Neural progenitor cell (in vitro differentiated cells): ENCODE data around the gene KCNJ16. TPM values are rescaled to one million over a fixed set of nuclear protein-coding genes. Genes with fewer than 3 reads are reported as not detected.

ENCODE experiments used
- DNase-seq: peaks from one replicate; pipeline ENCODE4 v3.0.0-alpha.2; 2016; ENCODE audit warnings: low spot score
- H2AFZ ChIP-seq: fragments of 200-600 bp; sonication (generic); replicated peaks from 2 replicates; pipeline ENCODE4 v1.6.1; 2016; ENCODE audit warnings: antibody characterized with exemption
- H3F3A ChIP-seq: fragments of 200-600 bp; sonication (generic); 2 replicates; pipeline ENCODE4 v1.6.1; 2016; ENCODE audit warnings: antibody characterized with exemption, low read depth
- H3K27ac ChIP-seq: fragments of 200-600 bp; sonication (generic); 2 replicates; pipeline ENCODE4 v1.5.1; 2016; ENCODE audit warnings: mild to moderate bottlenecking
- H3K27me3 ChIP-seq: fragments of 200-600 bp; sonication (generic); 2 replicates; pipeline ENCODE4 v1.6.1; 2016; ENCODE audit warnings: mild to moderate bottlenecking, moderate library complexity
- H3K36me3 ChIP-seq: fragments of 200-600 bp; sonication (generic); 2 replicates; pipeline ENCODE4 v1.5.1; 2016
- H3K4me1 ChIP-seq: fragments of 200-600 bp; sonication (generic); 2 replicates; pipeline ENCODE4 v1.6.1; 2016; ENCODE audit warnings: mixed run types
- H3K4me2 ChIP-seq: fragments of 200-600 bp; sonication (generic); 2 replicates; pipeline ENCODE4 v1.6.1; 2016
- H3K4me3 ChIP-seq: fragments of 200-600 bp; sonication (generic); 2 replicates; pipeline ENCODE4 v1.5.1; 2016
- H3K79me2 ChIP-seq: fragments of 200-600 bp; sonication (generic); 2 replicates; pipeline ENCODE4 v1.6.1; 2016; ENCODE audit warnings: low read depth
- H3K9ac ChIP-seq: fragments of 200-600 bp; sonication (generic); 2 replicates; pipeline ENCODE4 v1.6.1; 2016
- H3K9me3 ChIP-seq: fragments of 200-600 bp; sonication (generic); 2 replicates; pipeline ENCODE4 v1.5.1; 2016; ENCODE audit warnings: low read depth
- H4K20me1 ChIP-seq: fragments of 200-600 bp; sonication (generic); 2 replicates; pipeline ENCODE4 v1.6.1; 2016; ENCODE audit warnings: low read depth
- H3K27ac Mint-ChIP-seq: 3 replicates; pipeline ENCODE4 v1.8.0; 2021; ENCODE audit warnings: mixed read lengths
- H3K27me3 Mint-ChIP-seq: 2 replicates; pipeline ENCODE4 v1.8.0; 2022; ENCODE audit warnings: low read depth, mild to moderate bottlenecking, inconsistent platforms, moderate library complexity, mixed read lengths; ENCODE audit not compliant: insufficient read depth
- H3K36me3 Mint-ChIP-seq: 3 replicates; pipeline ENCODE4 v1.8.0; 2021; ENCODE audit warnings: mixed read lengths
- H3K4me1 Mint-ChIP-seq: 3 replicates; pipeline ENCODE4 v1.8.0; 2021; ENCODE audit warnings: mixed read lengths
- H3K4me3 Mint-ChIP-seq: 3 replicates; pipeline ENCODE4 v1.8.0; 2021; ENCODE audit warnings: mild to moderate bottlenecking, moderate library complexity, mixed read lengths
- H3K9me3 Mint-ChIP-seq: 3 replicates; pipeline ENCODE4 v1.8.0; 2020; ENCODE audit warnings: mixed read lengths
- EZH2 ChIP-seq: fragments of 200-600 bp; sonication (generic); IDR thresholded peaks from 2 replicates; pipeline ENCODE4 v1.6.1; 2017; ENCODE audit warnings: antibody characterized with exemption, mild to moderate bottlenecking, moderate library complexity
- EZH2phosphoT487 ChIP-seq: fragments of 200-600 bp; sonication (generic); IDR thresholded peaks from 2 replicates; pipeline ENCODE4 v1.6.1; 2017; ENCODE audit warnings: antibody characterized with exemption
- total RNA-seq: library from RNA; depleted of rRNA; stranded (reverse); fragments of >200 nt; gene quantifications from 2 replicates; pipeline ENCODE4 v1.2.3, GENCODE V29; 2015; ENCODE audit warnings: low replicate concordance
- TF ChIP-seq, protein P1 (sequence below): fragments of 200-600 bp; sonication (generic); IDR thresholded peaks from 2 replicates; pipeline ENCODE4 v1.5.1; 2017; ENCODE audit warnings: antibody characterized with exemption, mild to moderate bottlenecking

Gene KCNJ16
- total RNA-seq, 1 donor from 2014 or later, result not detected

DNA sequence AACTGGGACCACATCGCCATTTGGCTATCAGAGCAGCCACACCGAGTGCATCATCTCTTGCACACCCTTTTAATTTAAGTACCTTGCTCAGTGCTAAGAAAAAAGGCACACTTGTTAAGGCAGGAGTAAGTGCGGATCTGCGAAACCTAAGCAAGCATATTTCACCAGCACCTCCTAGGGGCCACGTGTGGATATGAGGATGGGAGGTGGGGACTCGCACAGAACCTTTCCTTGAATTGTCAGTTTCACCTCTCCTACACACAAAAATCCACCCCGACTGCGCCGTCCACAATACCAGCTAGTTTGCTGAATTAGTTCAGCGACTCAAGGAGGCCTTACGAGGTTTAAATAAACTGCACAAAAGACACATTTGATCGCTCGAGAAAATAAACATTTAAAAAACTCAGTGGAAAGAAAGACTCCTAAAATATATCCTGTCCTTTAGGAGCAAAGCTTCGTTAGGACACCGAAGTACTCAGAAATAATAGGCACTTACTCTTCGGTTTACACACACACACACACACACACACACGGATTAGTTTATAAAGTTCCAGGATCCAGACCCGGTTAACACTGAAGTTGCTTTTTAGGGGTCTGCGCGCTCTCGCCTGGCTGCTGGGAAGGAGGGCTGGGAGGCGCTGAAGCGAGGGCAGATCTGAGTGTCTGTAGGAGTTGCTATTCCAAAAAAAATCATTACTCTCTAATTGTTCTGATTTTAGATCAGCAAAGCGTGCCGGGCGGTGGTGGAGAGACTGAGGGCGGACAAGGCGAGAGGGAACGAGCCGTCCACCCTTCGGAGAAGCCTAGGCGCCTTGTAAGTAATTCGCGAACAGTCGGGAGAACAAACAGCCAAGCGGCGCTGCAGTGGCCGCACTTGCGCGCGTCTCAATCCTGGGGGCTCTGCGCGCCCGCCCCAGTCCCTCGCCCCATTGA lies 93.3 kb downstream of the KCNJ16 start:
- H3K4me1 Mint-ChIP-seq, result peaks cover 40% of the 10 kb centered on the region
- Histone ChIP-seq H3K9me3 (no peaks in the 10 kb centered on the region), H3K79me2 (no peaks in the 10 kb centered on the region), H2AFZ (peak overlapping the region; percentile 77), H3K4me3 (peak overlapping the region; percentile 55), H3K9ac (no peak overlapping the region), H3F3A (no peaks in the 10 kb centered on the region), H3K4me1 (peaks cover 8% of the 10 kb centered on the region), H3K36me3 (no peaks in the 10 kb centered on the region), H4K20me1 (no peaks in the 10 kb centered on the region), H3K27ac (no peak overlapping the region), H3K4me2 (peak overlapping the region; percentile 79), H3K27me3 (peaks cover 53% of the 10 kb centered on the region)
- H3K9me3 Mint-ChIP-seq, result no peaks in the 10 kb centered on the region
- H3K4me3 Mint-ChIP-seq, result peak overlapping the region; percentile 93
- TF ChIP-seq EZH2phosphoT487, result no peak
- TF ChIP-seq, protein P1, sequence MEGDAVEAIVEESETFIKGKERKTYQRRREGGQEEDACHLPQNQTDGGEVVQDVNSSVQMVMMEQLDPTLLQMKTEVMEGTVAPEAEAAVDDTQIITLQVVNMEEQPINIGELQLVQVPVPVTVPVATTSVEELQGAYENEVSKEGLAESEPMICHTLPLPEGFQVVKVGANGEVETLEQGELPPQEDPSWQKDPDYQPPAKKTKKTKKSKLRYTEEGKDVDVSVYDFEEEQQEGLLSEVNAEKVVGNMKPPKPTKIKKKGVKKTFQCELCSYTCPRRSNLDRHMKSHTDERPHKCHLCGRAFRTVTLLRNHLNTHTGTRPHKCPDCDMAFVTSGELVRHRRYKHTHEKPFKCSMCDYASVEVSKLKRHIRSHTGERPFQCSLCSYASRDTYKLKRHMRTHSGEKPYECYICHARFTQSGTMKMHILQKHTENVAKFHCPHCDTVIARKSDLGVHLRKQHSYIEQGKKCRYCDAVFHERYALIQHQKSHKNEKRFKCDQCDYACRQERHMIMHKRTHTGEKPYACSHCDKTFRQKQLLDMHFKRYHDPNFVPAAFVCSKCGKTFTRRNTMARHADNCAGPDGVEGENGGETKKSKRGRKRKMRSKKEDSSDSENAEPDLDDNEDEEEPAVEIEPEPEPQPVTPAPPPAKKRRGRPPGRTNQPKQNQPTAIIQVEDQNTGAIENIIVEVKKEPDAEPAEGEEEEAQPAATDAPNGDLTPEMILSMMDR, result peak; percentile 73
- TF ChIP-seq EZH2, result no peak
- DNase-seq, result peak; percentile 79
- peak overlapping the region; percentile 40 for H3K27ac Mint-ChIP-seq
- H3K36me3 Mint-ChIP-seq, result no peaks in the 10 kb centered on the region
- peaks cover 3% of the 10 kb centered on the region for H3K27me3 Mint-ChIP-seq

DNA sequence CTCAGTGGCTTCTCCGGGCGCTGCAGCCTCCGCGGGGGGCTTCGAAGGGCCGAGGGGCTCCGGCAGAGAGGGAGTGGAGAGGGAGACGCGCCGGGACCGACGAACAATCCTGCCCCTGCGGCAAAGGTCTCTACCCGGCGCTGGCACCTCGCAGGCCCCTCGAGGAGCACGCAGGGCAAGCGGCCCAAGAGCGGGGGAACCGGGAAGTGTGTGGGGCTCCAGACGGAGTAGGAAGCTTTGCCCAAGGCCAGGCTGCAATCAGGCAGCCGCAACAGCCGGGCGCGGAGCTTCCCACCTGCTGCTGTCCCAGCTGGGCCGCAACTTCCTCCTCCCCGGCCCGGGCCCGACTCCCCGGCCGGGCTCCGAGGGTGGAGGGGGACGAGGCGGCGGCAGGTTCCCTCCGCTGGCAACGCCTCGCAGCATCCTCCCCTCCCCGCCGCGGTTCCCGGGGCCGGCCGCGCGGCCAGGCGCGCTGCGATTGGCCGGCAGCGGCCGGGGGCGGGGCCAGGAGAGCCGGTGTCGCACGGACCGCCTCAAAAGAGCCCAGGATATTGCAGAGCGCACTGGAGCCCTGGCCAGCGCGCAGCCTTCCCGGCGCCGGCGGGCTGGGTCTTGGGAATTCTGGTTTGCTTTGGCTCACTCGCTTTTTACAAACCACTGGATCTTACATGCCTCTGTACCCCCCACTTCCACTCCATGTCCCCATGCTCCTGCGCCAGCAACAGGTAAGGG lies 94.1 kb downstream of the KCNJ16 start, which contains the start of gene KCNJ2:
TSS of gene KCNJ2 (plus strand) at position 556 of the 732 bp plus-strand sequence. CDS start 5,508 bp downstream, outside the sequence.
- Histone ChIP-seq H3K27ac (no peak within 1 kb of the TSS), H3K27me3 (peaks cover 53% of the 10 kb centered on the region), H3K4me2 (peak within 1 kb of the TSS; percentile 79), H3K36me3 (no peaks in the 10 kb centered on the region), H3K4me1 (peaks cover 8% of the 10 kb centered on the region), H3K79me2 (no peaks in the 10 kb centered on the region), H4K20me1 (no peaks in the 10 kb centered on the region), H3K9ac (no peak within 1 kb of the TSS), H3K9me3 (no peaks in the 10 kb centered on the region), H3K4me3 (peak within 1 kb of the TSS; percentile 55), H3F3A (no peaks in the 10 kb centered on the region), H2AFZ (peak within 1 kb of the TSS; percentile 91)
- peak within 1 kb of the TSS; percentile 94 for H3K4me3 Mint-ChIP-seq
- TF ChIP-seq, protein P1, result no peak
- peak; percentile 48 for TF ChIP-seq EZH2phosphoT487
- no peak for TF ChIP-seq EZH2
- DNase-seq, result peak; percentile 95
- no peaks in the 10 kb centered on the region for H3K36me3 Mint-ChIP-seq
- peak within 1 kb of the TSS; percentile 40 for H3K27ac Mint-ChIP-seq
- peaks cover 3% of the 10 kb centered on the region for H3K27me3 Mint-ChIP-seq
- H3K4me1 Mint-ChIP-seq, result peaks cover 44% of the 10 kb centered on the region
- H3K9me3 Mint-ChIP-seq, result no peaks in the 10 kb centered on the region

DNA sequence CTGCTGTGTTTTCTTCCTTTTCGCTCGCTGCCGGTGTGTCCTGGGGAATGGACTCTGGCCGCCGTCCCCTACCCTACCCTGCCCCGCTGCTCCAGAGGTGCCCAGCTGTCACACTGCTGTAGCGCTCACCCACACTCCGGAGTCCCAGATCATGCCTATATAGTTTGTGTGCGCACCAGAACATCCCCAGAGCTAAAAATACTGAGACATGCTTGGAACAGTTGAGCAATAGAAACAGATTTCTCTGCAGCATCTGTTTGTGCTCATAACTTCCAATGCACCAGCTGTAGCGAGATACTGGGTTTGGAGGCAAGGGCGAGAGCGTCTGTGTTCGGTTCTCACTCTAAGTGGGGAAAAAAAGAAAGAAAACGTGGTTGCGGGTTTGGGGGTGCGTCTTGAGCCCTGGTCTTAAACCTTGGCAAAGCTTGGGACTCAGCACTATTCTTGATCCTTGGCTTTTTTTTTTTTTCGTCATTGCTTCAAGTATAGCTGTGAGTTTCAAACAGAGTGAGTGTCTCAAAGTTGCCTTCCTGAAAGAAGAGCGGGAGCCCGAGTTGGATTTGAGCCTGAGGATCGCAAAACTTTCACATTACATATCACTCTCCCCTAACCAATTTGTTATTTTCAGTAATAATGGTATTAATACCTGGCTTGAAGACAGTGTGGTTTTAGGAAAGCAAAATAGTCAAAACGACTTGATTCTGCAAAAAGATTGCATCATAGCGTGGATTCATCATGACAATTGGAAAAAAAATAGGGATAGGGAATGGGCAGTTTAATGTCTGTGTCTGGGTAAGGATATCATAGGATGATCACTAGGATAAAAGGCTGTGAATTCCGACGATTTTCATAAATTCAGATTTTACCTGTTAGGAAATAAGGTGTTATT lies 94.9 kb downstream of the KCNJ16 start:
- Histone ChIP-seq H3K4me3 (peak overlapping the region; percentile 55), H3K4me1 (peaks cover 8% of the 10 kb centered on the region), H3K27me3 (peaks cover 53% of the 10 kb centered on the region), H3K36me3 (no peaks in the 10 kb centered on the region), H4K20me1 (no peaks in the 10 kb centered on the region), H3K79me2 (no peaks in the 10 kb centered on the region), H3F3A (no peaks in the 10 kb centered on the region), H3K4me2 (peak overlapping the region; percentile 79), H2AFZ (peak overlapping the region; percentile 91), H3K9ac (no peak overlapping the region), H3K27ac (no peak overlapping the region), H3K9me3 (no peaks in the 10 kb centered on the region)
- Mint-ChIP-seq H3K27ac (no peak overlapping the region), H3K27me3 (peaks cover 3% of the 10 kb centered on the region), H3K36me3 (no peaks in the 10 kb centered on the region), H3K4me3 (peak overlapping the region; percentile 94), H3K4me1 (peaks cover 44% of the 10 kb centered on the region), H3K9me3 (no peaks in the 10 kb centered on the region)
- TF ChIP-seq EZH2, result peak; percentile 48
- TF ChIP-seq, protein P1, result no peak
- DNase-seq, result no peak
